Upper lobe of left lung (tissue), 4 donors: ENCODE results near the gene ARHGAP26.

Source experiments
- CTCF ChIP-seq, 6 experiments: fragments of 450-650 bp in 4 of 6; fragments of 200-600 bp in 2 of 6; sonication (generic) in 2 of 6; IDR thresholded peaks; one replicate each; pipeline ENCODE4 v1.5.1; 2016 to 2019; ENCODE audit warnings: antibody characterized with exemption in 6 of 6
- POLR2AphosphoS5 ChIP-seq, 2 donors: sonication (generic); formaldehyde crosslinking; IDR thresholded peaks; one replicate each; pipeline ENCODE4 v1.5.1; 2017; ENCODE audit warnings: antibody characterized with exemption in 2 of 2

- TF ChIP-seq CTCF (IDR thresholded peaks at IDR 0.05) (no peak), POLR2AphosphoS5 (IDR thresholded peaks at IDR 0.05) (no peak)
Measured at GRCh38 chr5:143147383-143147782, 377.2 kb downstream of the ARHGAP26 start.
